ENCODE measurements around the gene CACNA2D2.

DNA sequence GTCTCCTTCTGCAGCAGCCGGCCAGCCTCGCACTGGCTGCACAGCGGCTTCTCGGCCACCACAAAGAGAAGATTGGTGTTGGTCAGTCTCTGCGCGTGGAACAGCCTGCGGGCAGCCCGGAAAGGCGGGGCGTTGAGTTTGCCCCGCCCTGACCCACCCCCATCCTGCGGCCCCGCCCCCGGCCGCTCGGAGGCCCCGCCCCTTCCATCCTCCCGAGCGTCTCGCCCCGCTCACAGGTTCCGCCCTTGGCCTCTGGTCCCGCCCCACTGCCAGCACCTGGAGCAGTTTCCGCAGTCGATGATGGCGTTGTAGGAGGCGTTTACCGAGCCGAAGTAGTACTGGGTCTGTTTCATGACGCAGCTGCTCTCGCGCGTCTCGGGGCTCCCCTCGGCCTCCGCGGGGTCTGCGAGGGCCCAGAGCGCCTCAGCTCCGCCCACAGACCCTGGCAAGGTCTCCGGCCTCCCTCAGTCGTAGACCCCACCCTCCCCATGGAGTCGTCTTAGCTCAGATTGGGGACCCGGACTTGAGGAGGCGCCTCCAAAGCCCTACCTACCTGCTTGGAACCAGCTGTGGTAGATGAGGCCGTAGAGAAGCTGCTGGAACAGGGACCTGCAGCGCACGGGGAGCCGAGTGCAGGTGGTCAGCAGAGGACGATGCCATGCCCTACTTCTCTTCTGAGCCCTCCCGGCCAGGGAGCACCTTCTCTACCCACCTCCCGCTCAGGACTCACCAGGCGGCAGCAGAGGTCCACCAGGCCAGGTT, 138.2 kb downstream of the CACNA2D2 start:
- TF ChIP-seq, protein P1, sequence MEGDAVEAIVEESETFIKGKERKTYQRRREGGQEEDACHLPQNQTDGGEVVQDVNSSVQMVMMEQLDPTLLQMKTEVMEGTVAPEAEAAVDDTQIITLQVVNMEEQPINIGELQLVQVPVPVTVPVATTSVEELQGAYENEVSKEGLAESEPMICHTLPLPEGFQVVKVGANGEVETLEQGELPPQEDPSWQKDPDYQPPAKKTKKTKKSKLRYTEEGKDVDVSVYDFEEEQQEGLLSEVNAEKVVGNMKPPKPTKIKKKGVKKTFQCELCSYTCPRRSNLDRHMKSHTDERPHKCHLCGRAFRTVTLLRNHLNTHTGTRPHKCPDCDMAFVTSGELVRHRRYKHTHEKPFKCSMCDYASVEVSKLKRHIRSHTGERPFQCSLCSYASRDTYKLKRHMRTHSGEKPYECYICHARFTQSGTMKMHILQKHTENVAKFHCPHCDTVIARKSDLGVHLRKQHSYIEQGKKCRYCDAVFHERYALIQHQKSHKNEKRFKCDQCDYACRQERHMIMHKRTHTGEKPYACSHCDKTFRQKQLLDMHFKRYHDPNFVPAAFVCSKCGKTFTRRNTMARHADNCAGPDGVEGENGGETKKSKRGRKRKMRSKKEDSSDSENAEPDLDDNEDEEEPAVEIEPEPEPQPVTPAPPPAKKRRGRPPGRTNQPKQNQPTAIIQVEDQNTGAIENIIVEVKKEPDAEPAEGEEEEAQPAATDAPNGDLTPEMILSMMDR (IDR thresholded peaks at IDR 0.05; ENCODE audit: low read length) = peak; percentile 18; the same call in 1 of the 2 replicates
- no peak for TF ChIP-seq EZH2 (IDR thresholded peaks at IDR 0.05; ENCODE audit: borderline replicate concordance, low read length)

Data from OCI-LY1 (cell line).